Omental fat pad (tissue), 4 donors: ENCODE data around the gene MGAT3. TPM values are rescaled to one million over a fixed set of nuclear protein-coding genes. Genes with fewer than 3 reads are reported as not detected.

Experiments used
- ATAC-seq: fragments of 150-250 bp; one replicate; pipeline ENCODE4 v1.9.1; 2016; ENCODE audit warnings: mild to moderate bottlenecking, moderate library complexity; ENCODE audit not compliant: low FRiP score
- DNase-seq: peaks from one replicate; pipeline ENCODE4 v3.0.0-alpha.2; 2019; ENCODE audit warnings: low spot score
- total RNA-seq, 4 donors: library from RNA; depleted of rRNA; stranded (reverse); fragments of >200 nt; gene quantifications; one replicate each; pipeline ENCODE4 v1.1.0, GENCODE V29; 2016
- TF ChIP-seq, protein P1 (sequence below), 3 donors: fragments of 450-650 bp; IDR thresholded peaks; one replicate each; pipeline ENCODE4 v1.5.1; 2016 to 2017; ENCODE audit warnings: antibody characterized with exemption in 3 of 3, mild to moderate bottlenecking in 3 of 3, moderate library complexity in 2 of 3

The MGAT3 gene
- total RNA-seq, 4 donors from 2014 or later, result 4.1 to 23.5 (median 9.9) TPM

- ATAC-seq (no peak), DNase-seq (no peak)
- TF ChIP-seq, protein P1, sequence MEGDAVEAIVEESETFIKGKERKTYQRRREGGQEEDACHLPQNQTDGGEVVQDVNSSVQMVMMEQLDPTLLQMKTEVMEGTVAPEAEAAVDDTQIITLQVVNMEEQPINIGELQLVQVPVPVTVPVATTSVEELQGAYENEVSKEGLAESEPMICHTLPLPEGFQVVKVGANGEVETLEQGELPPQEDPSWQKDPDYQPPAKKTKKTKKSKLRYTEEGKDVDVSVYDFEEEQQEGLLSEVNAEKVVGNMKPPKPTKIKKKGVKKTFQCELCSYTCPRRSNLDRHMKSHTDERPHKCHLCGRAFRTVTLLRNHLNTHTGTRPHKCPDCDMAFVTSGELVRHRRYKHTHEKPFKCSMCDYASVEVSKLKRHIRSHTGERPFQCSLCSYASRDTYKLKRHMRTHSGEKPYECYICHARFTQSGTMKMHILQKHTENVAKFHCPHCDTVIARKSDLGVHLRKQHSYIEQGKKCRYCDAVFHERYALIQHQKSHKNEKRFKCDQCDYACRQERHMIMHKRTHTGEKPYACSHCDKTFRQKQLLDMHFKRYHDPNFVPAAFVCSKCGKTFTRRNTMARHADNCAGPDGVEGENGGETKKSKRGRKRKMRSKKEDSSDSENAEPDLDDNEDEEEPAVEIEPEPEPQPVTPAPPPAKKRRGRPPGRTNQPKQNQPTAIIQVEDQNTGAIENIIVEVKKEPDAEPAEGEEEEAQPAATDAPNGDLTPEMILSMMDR (IDR thresholded peaks at IDR 0.05), result no peak
These were observed 42.4 kb upstream of the MGAT3 start for GRCh38 chr22:39414377-39414776.

DNA sequence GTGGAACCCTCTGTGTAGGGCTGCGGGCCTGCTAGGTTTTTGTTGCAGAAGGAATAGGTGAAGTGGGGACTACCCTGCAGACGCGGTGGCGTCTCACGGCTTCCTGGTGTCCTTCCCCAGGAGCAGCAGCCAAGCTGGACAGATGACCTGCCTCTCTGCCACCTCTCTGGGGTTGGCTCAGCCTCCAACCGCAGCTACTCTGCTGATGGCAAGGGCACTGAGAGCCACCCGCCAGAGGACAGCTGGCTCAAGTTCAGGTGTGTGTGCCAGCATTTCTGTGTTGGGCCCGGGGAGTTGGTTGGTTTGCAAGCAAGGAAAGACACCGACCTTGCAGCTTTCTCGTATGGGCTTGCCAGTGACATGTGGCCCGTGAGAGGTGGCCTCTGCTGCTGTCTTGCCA lies 41.9 kb upstream of the MGAT3 start:
- ATAC-seq, result no peak
- TF ChIP-seq, protein P1 (IDR thresholded peaks at IDR 0.05), result no peak
- no peak for DNase-seq

DNA sequence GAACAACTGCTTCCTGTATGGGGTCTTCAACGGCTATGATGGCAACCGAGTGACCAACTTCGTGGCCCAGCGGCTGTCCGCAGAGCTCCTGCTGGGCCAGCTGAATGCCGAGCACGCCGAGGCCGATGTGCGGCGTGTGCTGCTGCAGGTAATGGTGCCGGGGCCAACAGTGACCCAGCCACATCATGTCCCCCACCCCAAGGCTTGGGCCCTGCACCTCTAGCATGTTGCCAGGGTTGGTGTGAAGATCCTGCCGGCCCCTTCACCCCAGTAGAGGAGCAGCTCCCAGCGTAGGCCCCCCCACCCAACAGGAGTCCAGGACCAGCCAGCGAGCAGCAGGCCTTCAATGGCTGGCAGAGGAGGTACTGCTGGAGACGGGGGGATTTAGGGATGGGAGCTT lies 41.3 kb upstream of the MGAT3 start:
- DNase-seq (no peak), ATAC-seq (peak; percentile 19)
- TF ChIP-seq, protein P1 (IDR thresholded peaks at IDR 0.05), result no peak

DNA sequence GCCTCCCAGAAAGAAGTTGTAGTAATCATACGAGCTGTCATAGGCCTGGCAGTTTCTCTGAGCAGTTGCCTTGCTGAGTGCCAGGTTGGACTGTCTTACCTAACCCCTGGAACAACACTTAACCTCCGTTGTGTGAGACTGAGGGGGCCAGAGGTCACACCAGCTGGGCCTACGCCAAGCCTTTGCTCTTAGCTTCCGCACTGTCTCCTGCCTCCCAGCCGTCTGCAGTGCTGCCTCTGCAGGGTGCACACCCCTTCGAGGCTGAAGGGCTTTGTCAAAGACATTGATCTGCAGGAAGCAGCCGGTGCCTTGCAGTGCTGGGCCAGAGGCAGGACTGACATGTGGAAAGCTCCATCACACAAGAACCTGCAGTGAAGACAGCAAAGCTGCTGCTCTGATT lies 40.5 kb upstream of the MGAT3 start:
- no peak for DNase-seq
- TF ChIP-seq, protein P1 (IDR thresholded peaks at IDR 0.05), result no peak
- ATAC-seq, result no peak

DNA sequence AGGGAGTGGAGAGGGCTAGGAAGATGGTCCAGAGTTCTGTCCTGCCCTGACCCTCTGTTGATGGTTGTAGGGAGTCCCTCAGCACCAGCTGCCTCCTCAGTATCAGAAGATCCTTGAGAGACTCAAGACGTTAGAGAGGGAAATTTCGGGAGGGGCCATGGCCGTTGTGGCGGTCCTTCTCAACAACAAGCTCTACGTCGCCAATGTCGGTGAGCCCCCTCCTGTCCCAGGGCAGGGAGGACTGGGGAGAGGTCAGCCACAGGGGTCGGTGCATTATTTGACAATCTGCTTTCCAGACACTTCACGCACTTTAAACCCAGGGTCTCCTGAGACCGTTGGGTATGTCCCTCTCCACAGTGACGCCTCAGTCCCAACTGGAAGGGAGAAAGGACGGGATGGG lies 39.2 kb upstream of the MGAT3 start:
- TF ChIP-seq, protein P1 (IDR thresholded peaks at IDR 0.05), result no peak
- ATAC-seq, result no peak
- no peak for DNase-seq

DNA sequence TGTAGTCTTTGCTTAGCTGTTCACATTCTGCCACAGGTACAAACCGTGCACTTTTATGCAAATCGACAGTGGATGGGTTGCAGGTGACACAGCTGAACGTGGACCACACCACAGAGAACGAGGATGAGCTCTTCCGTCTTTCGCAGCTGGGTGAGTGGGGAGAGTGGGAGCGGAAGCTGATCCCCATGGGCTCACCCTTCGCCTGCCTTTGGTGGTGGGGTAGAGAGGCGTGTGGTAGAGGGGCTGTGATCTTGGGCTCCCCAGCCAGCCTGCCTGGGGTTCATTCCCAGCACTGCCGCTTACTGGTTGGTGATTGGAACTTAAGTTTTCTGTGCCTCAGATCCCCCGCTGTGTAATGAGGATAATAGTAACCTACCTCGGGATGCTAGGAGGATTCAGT lies 38.1 kb upstream of the MGAT3 start:
- ATAC-seq (no peak), DNase-seq (no peak)
- TF ChIP-seq, protein P1 (IDR thresholded peaks at IDR 0.05), result no peak

GRCh38 chr22:39419096-39419495 lies 37.7 kb upstream of the MGAT3 start:
- TF ChIP-seq, protein P1 (IDR thresholded peaks at IDR 0.05), result no peak
- DNase-seq (no peak), ATAC-seq (no peak)
